OCI-LY1 (cell line): ENCODE measurements around the gene DNLZ.

Experiments used
- CTCF ChIP-seq: fragments of 200-600 bp; sonication (generic), shearing (Covaris generic); IDR thresholded peaks from 2 replicates; pipeline ENCODE4 v1.5.1; 2017; ENCODE audit warnings: mild to moderate bottlenecking, antibody characterized with exemption, low read length, moderate library complexity, mixed read lengths
- EZH2 ChIP-seq: fragments of 200-600 bp; sonication (generic), shearing (Covaris generic); IDR thresholded peaks from 2 replicates; pipeline ENCODE4 v1.8.0; 2017; ENCODE audit warnings: borderline replicate concordance, mixed run types, mild to moderate bottlenecking, antibody characterized with exemption, low read length, moderate library complexity, mixed read lengths

- TF ChIP-seq CTCF (no peak), EZH2 (no peak)
These were observed 31.4 kb upstream of the DNLZ start for GRCh38 chr9:136395020-136395340.
